ENCODE results near the gene C3orf85.

Gene C3orf85

GRCh38 chr3:109175411-109175810 is 38.9 kb downstream of the C3orf85 start:
- Mint-ChIP-seq H3K27me3 (ENCODE audit: low read depth) (peaks cover 2% of the 10 kb centered on the region), H3K36me3 (ENCODE audit: low read depth) (no peaks in the 10 kb centered on the region), H3K9me3 (no peaks in the 10 kb centered on the region), H3K4me1 (ENCODE audit: low read depth) (no peaks in the 10 kb centered on the region), H3K27ac (no peak overlapping the region), H3K4me3 (no peak overlapping the region)
- DNase-seq (ENCODE audit: low spot score), result no peak

- Mint-ChIP-seq H3K9me3 (no peaks in the 10 kb centered on the region), H3K4me3 (no peak overlapping the region), H3K4me1 (ENCODE audit: low read depth) (no peaks in the 10 kb centered on the region), H3K27ac (no peak overlapping the region), H3K36me3 (ENCODE audit: low read depth) (no peaks in the 10 kb centered on the region), H3K27me3 (ENCODE audit: low read depth) (peaks cover 2% of the 10 kb centered on the region)
- DNase-seq (ENCODE audit: low spot score), result no peak
Observed at GRCh38 chr3:109176726-109177125, 40.2 kb downstream of the C3orf85 start.

GRCh38 chr3:109177908-109178307 is 41.4 kb downstream of the C3orf85 start:
- H3K36me3 Mint-ChIP-seq (ENCODE audit: low read depth), result no peaks in the 10 kb centered on the region
- no peak for DNase-seq (ENCODE audit: low spot score)
- no peak overlapping the region for H3K27ac Mint-ChIP-seq
- no peak overlapping the region for H3K4me3 Mint-ChIP-seq
- no peaks in the 10 kb centered on the region for H3K9me3 Mint-ChIP-seq
- no peaks in the 10 kb centered on the region for H3K4me1 Mint-ChIP-seq (ENCODE audit: low read depth)
- H3K27me3 Mint-ChIP-seq (ENCODE audit: low read depth), result peaks cover 2% of the 10 kb centered on the region

GRCh38 chr3:109178708-109179107 is 42.2 kb downstream of the C3orf85 start:
- no peaks in the 10 kb centered on the region for H3K36me3 Mint-ChIP-seq (ENCODE audit: low read depth)
- DNase-seq (ENCODE audit: low spot score), result no peak
- H3K27me3 Mint-ChIP-seq (ENCODE audit: low read depth), result peaks cover 2% of the 10 kb centered on the region
- H3K9me3 Mint-ChIP-seq, result no peaks in the 10 kb centered on the region
- no peaks in the 10 kb centered on the region for H3K4me1 Mint-ChIP-seq (ENCODE audit: low read depth)
- H3K4me3 Mint-ChIP-seq, result no peak overlapping the region
- H3K27ac Mint-ChIP-seq, result no peak overlapping the region

- no peak overlapping the region for H3K27ac Mint-ChIP-seq
- no peaks in the 10 kb centered on the region for H3K4me1 Mint-ChIP-seq (ENCODE audit: low read depth)
- H3K4me3 Mint-ChIP-seq, result no peak overlapping the region
- no peaks in the 10 kb centered on the region for H3K9me3 Mint-ChIP-seq
- H3K27me3 Mint-ChIP-seq (ENCODE audit: low read depth), result no peaks in the 10 kb centered on the region
- no peak for DNase-seq (ENCODE audit: low spot score)
- no peaks in the 10 kb centered on the region for H3K36me3 Mint-ChIP-seq (ENCODE audit: low read depth)
Observed at GRCh38 chr3:109184726-109185125, 48.2 kb downstream of the C3orf85 start.

GRCh38 chr3:109187390-109187789 is 50.9 kb downstream of the C3orf85 start:
- H3K4me1 Mint-ChIP-seq (ENCODE audit: low read depth), result no peaks in the 10 kb centered on the region

GRCh38 chr3:109188741-109189140 is 52.2 kb downstream of the C3orf85 start:
- Mint-ChIP-seq H3K9me3 (no peaks in the 10 kb centered on the region), H3K4me3 (no peak overlapping the region), H3K36me3 (ENCODE audit: low read depth) (no peaks in the 10 kb centered on the region), H3K27ac (no peak overlapping the region), H3K4me1 (ENCODE audit: low read depth) (no peaks in the 10 kb centered on the region), H3K27me3 (ENCODE audit: low read depth) (no peaks in the 10 kb centered on the region)
- DNase-seq (ENCODE audit: low spot score), result no peak

More at GRCh38 chr3:109187390-109187789, 50.9 kb downstream of the C3orf85 start:
- H3K9me3 Mint-ChIP-seq, result no peaks in the 10 kb centered on the region
- no peak overlapping the region for H3K27ac Mint-ChIP-seq
- H3K27me3 Mint-ChIP-seq (ENCODE audit: low read depth), result no peaks in the 10 kb centered on the region
- H3K4me3 Mint-ChIP-seq, result no peak overlapping the region
- no peaks in the 10 kb centered on the region for H3K36me3 Mint-ChIP-seq (ENCODE audit: low read depth)
- no peak for DNase-seq (ENCODE audit: low spot score)

GRCh38 chr3:109191421-109191820 is 54.9 kb downstream of the C3orf85 start:
- Mint-ChIP-seq H3K9me3 (no peaks in the 10 kb centered on the region), H3K4me1 (ENCODE audit: low read depth) (no peaks in the 10 kb centered on the region), H3K4me3 (no peak overlapping the region), H3K27ac (no peak overlapping the region), H3K27me3 (ENCODE audit: low read depth) (no peaks in the 10 kb centered on the region), H3K36me3 (ENCODE audit: low read depth) (no peaks in the 10 kb centered on the region)
- no peak for DNase-seq (ENCODE audit: low spot score)

GRCh38 chr3:109195815-109196214 is 59.3 kb downstream of the C3orf85 start:
- no peak overlapping the region for H3K27ac Mint-ChIP-seq
- DNase-seq (ENCODE audit: low spot score), result no peak

More at GRCh38 chr3:109195815-109196214, 59.3 kb downstream of the C3orf85 start:
- H3K36me3 Mint-ChIP-seq (ENCODE audit: low read depth), result no peaks in the 10 kb centered on the region
- H3K4me3 Mint-ChIP-seq, result no peak overlapping the region
- H3K4me1 Mint-ChIP-seq (ENCODE audit: low read depth), result no peaks in the 10 kb centered on the region
- peaks cover 9% of the 10 kb centered on the region for H3K9me3 Mint-ChIP-seq
- no peaks in the 10 kb centered on the region for H3K27me3 Mint-ChIP-seq (ENCODE audit: low read depth)

Measured in T-helper 2 cell treated with Interferon-gamma antibody and Interleukin-4, amounts not matched to agents 5 μg/mL and 100 μg/mL, for 36 hours (primary cell).